Right cardiac atrium (tissue), 5 donors: Measurements from ENCODE around the gene ZFYVE9. TPM values are rescaled to one million over a fixed set of nuclear protein-coding genes. Genes with fewer than 3 reads are reported as not detected.

Source experiments
- ATAC-seq, 2 donors: fragments of 200-7000 bp; cut with Tn5 transposase; one replicate each; pipeline versions ENCODE4 v1.8.0 to v1.9.1; 2020; ENCODE audit warnings: moderate library complexity in 2 of 2, mild to moderate bottlenecking in 1 of 2
- DNase-seq, 3 donors: peaks; one replicate each; pipeline ENCODE4 v3.0.0-alpha.2; 2020
- H3K27ac ChIP-seq: one replicate; pipeline ENCODE4 v1.5.1; 2013; ENCODE audit warnings: mild to moderate bottlenecking, low read length, control low read depth, moderate library complexity
- H3K27me3 ChIP-seq: one replicate; pipeline ENCODE4 v1.6.1; 2013; ENCODE audit not compliant: control insufficient read depth, insufficient read depth
- H3K4me1 ChIP-seq: one replicate; pipeline ENCODE4 v1.6.1; 2013; ENCODE audit warnings: low read length; ENCODE audit not compliant: control insufficient read depth, insufficient read depth
- H3K4me3 ChIP-seq: one replicate; pipeline ENCODE4 v1.5.1; 2013; ENCODE audit warnings: low read length, control low read depth
- H3K9me3 ChIP-seq: one replicate; pipeline ENCODE4 v1.6.1; 2013; ENCODE audit warnings: low read length; ENCODE audit not compliant: control insufficient read depth
- WGBS: extraction: QIAGEN DNeasy Blood & Tissue Kit; methylation state at CpG from one replicate; pipeline ENCODE4 v1.1.7; 2013; 5-methylcytosine and 5-hydroxymethylcytosine counted together
- intact Hi-C, 4 donors: fragments of 100-400 bp; cut with DNase I; formaldehyde crosslinking; loops; one replicate each; pipeline versions ENCODE4 v1.11.0 to v1.14.0; 2022 to 2023
- polyA plus RNA-seq: library from polyadenylated mRNA; stranded (reverse); fragments of 200-250 nt; gene quantifications from one replicate; pipeline ENCODE4 v1.2.3, GENCODE V29; 2013
- total RNA-seq, 4 donors: library from RNA; stranded (reverse); fragmentation: NEBNext Ultra II Directional; extraction: Animal tissue kit (Norgen Biotek cat#: 25700); gene quantifications; one replicate each; pipeline ENCODE4 v1.2.1, GENCODE V29; 2021
- donor health status: healthy with polysubstance abuse.
- donor health status: DM: no; HTN: yes; CAD: no.
- donor health status: DM: no; HTN: no; CAD: no.
- donor health status: DM: no; HTN: yes; CAD: no; lungs with severe emphysema.
- donor health status: DM: yes; HTN: yes; CAD: no.

ZFYVE9 gene
- total and polyA plus RNA-seq, 5 donors, result 6.2 to 21.3 (median 20.0) TPM

- H3K27me3 ChIP-seq, result no peaks in the 10 kb centered on the region
- 77% methylated on average over 13 of the region's 13 CpGs for WGBS
- intact Hi-C loops, result no loop called here
These were observed 163.7 kb downstream of the ZFYVE9 start for GRCh38 chr1:52305417-52306226.

GRCh38 chr1:52306227-52307006 is 164.5 kb downstream of the ZFYVE9 start:
- H3K4me3 ChIP-seq, result no peak overlapping the region
- H3K9me3 ChIP-seq, result no peaks in the 10 kb centered on the region
- H3K27ac ChIP-seq, result no peak overlapping the region
- ATAC-seq (peak; percentile 19 to 53), DNase-seq (no peak)
- H3K4me1 ChIP-seq, result no peaks in the 10 kb centered on the region
- 85% methylated on average over 11 of the region's 11 CpGs for WGBS
- intact Hi-C loops, result no loop called here
- H3K27me3 ChIP-seq, result no peaks in the 10 kb centered on the region

More at GRCh38 chr1:52305417-52306226, 163.7 kb downstream of the ZFYVE9 start:
- ATAC-seq (peak; percentile 51 to 55), DNase-seq (peak in 1 of 3 donors; percentile 55)
- Histone ChIP-seq H3K4me1 (no peaks in the 10 kb centered on the region), H3K27ac (no peak overlapping the region), H3K9me3 (no peaks in the 10 kb centered on the region), H3K4me3 (no peak overlapping the region)

- Histone ChIP-seq H3K27me3 (no peaks in the 10 kb centered on the region), H3K9me3 (no peaks in the 10 kb centered on the region), H3K27ac (no peak overlapping the region), H3K4me1 (no peaks in the 10 kb centered on the region), H3K4me3 (no peak overlapping the region)
- WGBS, result 99% methylated on average over 2 of the region's 2 CpGs
- ATAC-seq (no peak), DNase-seq (no peak)
- intact Hi-C loops, result no loop called here
These were observed 179.2 kb downstream of the ZFYVE9 start for GRCh38 chr1:52321061-52321460.

- intact Hi-C loops, result no loop called here
- DNase-seq (no peak), ATAC-seq (no peak)
- no peak overlapping the region for H3K4me3 ChIP-seq
- no peaks in the 10 kb centered on the region for H3K9me3 ChIP-seq
- H3K4me1 ChIP-seq, result no peaks in the 10 kb centered on the region
- WGBS, result 92% methylated on average over 8 of the region's 8 CpGs
- H3K27me3 ChIP-seq, result no peaks in the 10 kb centered on the region
- H3K27ac ChIP-seq, result no peak overlapping the region
These were observed 181.8 kb downstream of the ZFYVE9 start for GRCh38 chr1:52323731-52324130.

- intact Hi-C loops, result no loop called here
- no peaks in the 10 kb centered on the region for H3K9me3 ChIP-seq
- H3K4me1 ChIP-seq, result no peaks in the 10 kb centered on the region
- 77% methylated on average over 5 of the region's 5 CpGs for WGBS
- no peak overlapping the region for H3K4me3 ChIP-seq
- no peaks in the 10 kb centered on the region for H3K27me3 ChIP-seq
- no peak overlapping the region for H3K27ac ChIP-seq
- ATAC-seq (no peak), DNase-seq (no peak)
These were observed 183.9 kb downstream of the ZFYVE9 start for GRCh38 chr1:52325786-52326185.

- no peak for ATAC-seq
- H3K4me1 ChIP-seq, result no peaks in the 10 kb centered on the region
- H3K4me3 ChIP-seq, result no peak overlapping the region
- WGBS, result 99% methylated on average over 1 of the region's 1 CpG
- H3K27me3 ChIP-seq, result no peaks in the 10 kb centered on the region
- no peak overlapping the region for H3K27ac ChIP-seq
- intact Hi-C loops, result no loop called here
- DNase-seq, result no peak
- no peaks in the 10 kb centered on the region for H3K9me3 ChIP-seq
These were observed 186.7 kb downstream of the ZFYVE9 start for GRCh38 chr1:52328615-52329014.

- DNase-seq (no peak), ATAC-seq (no peak)
- H3K27me3 ChIP-seq, result no peaks in the 10 kb centered on the region
- H3K4me3 ChIP-seq, result no peak overlapping the region
- no peak overlapping the region for H3K27ac ChIP-seq
- H3K4me1 ChIP-seq, result no peaks in the 10 kb centered on the region
- intact Hi-C loops, result no loop called here
- 93% methylated on average over 1 of the region's 1 CpG for WGBS
- no peaks in the 10 kb centered on the region for H3K9me3 ChIP-seq
These were observed 190.5 kb downstream of the ZFYVE9 start for GRCh38 chr1:52332411-52332810.

GRCh38 chr1:52334906-52335528 is 193.1 kb downstream of the ZFYVE9 start:
- intact Hi-C loops, result no loop called here
- ATAC-seq (no peak), DNase-seq (no peak)
- no peak overlapping the region for H3K27ac ChIP-seq
- H3K4me1 ChIP-seq, result no peaks in the 10 kb centered on the region
- no peaks in the 10 kb centered on the region for H3K27me3 ChIP-seq
- H3K4me3 ChIP-seq, result no peak overlapping the region
- 87% methylated on average over 3 of the region's 3 CpGs for WGBS
- no peaks in the 10 kb centered on the region for H3K9me3 ChIP-seq

- Histone ChIP-seq H3K27me3 (no peaks in the 10 kb centered on the region), H3K4me3 (no peak overlapping the region), H3K9me3 (no peaks in the 10 kb centered on the region), H3K4me1 (no peaks in the 10 kb centered on the region), H3K27ac (no peak overlapping the region)
- intact Hi-C loops, result no loop called here
- ATAC-seq (no peak), DNase-seq (no peak)
- 82% methylated on average over 2 of the region's 2 CpGs for WGBS
These were observed 195.6 kb downstream of the ZFYVE9 start for GRCh38 chr1:52337439-52337838.

GRCh38 chr1:52341655-52342260 is 199.9 kb downstream of the ZFYVE9 start:
- H3K27me3 ChIP-seq, result no peaks in the 10 kb centered on the region
- intact Hi-C loops, result no loop called here
- H3K27ac ChIP-seq, result no peak overlapping the region
- no peak overlapping the region for H3K4me3 ChIP-seq
- H3K4me1 ChIP-seq, result no peaks in the 10 kb centered on the region
- WGBS, result 79% methylated on average over 7 of the region's 7 CpGs
- DNase-seq, result no peak
- H3K9me3 ChIP-seq, result no peaks in the 10 kb centered on the region
- no peak for ATAC-seq

GRCh38 chr1:52343979-52344378 is 202.1 kb downstream of the ZFYVE9 start:
- H3K4me1 ChIP-seq, result no peaks in the 10 kb centered on the region
- no peak overlapping the region for H3K4me3 ChIP-seq
- no peak overlapping the region for H3K27ac ChIP-seq
- ATAC-seq, result no peak
- no peaks in the 10 kb centered on the region for H3K9me3 ChIP-seq
- intact Hi-C loops, result no loop called here
- H3K27me3 ChIP-seq, result no peaks in the 10 kb centered on the region
- no peak for DNase-seq
- WGBS, result 81% methylated on average over 3 of the region's 3 CpGs
